GM18873 (cell line): Measurements from ENCODE around the gene SNUPN.
A peak's percentile ranks its signal among the peaks of the same experiment; 100 is the strongest.

ENCODE experiments used
- ATAC-seq: cut with Tn5 transposase; IDR thresholded peaks from one replicate; pipeline ENCODE4 v1.9.1; 2021; ENCODE audit warnings: mild to moderate bottlenecking, moderate library complexity, moderate number of reproducible peaks; ENCODE audit not compliant: unreplicated experiment, low FRiP score

The SNUPN gene

GRCh38 chr15:75654201-75654907 lies 28.8 kb upstream of the SNUPN start:
- ATAC-seq = no peak

- ATAC-seq = no peak
Measured at GRCh38 chr15:75653347-75653913, 27.9 kb upstream of the SNUPN start.

GRCh38 chr15:75651810-75652543 lies 26.5 kb upstream of the SNUPN start:
- no peak for ATAC-seq

GRCh38 chr15:75650908-75651809 lies 25.6 kb upstream of the SNUPN start:
- ATAC-seq = no peak

- ATAC-seq = no peak
Measured at GRCh38 chr15:75649848-75650247, 24.3 kb upstream of the SNUPN start.

- no peak for ATAC-seq
Measured at GRCh38 chr15:75649045-75649761, 23.7 kb upstream of the SNUPN start.

- no peak for ATAC-seq
Measured at GRCh38 chr15:75648156-75649000, 22.9 kb upstream of the SNUPN start.

- no peak for ATAC-seq
Measured at GRCh38 chr15:75647370-75648155, 22.0 kb upstream of the SNUPN start, which contains the start of gene SNX33. TSS of gene SNX33 (plus strand) at chr15:75647912. CDS start at chr15:75649103, 1,191 bp downstream.

- no peak for ATAC-seq
Measured at GRCh38 chr15:75646944-75647364, 21.4 kb upstream of the SNUPN start.

GRCh38 chr15:75646112-75646943 lies 20.8 kb upstream of the SNUPN start:
- no peak for ATAC-seq

GRCh38 chr15:75644376-75644775 lies 18.9 kb upstream of the SNUPN start:
- no peak for ATAC-seq

GRCh38 chr15:75641603-75642002 lies 16.1 kb upstream of the SNUPN start:
- ATAC-seq = no peak

GRCh38 chr15:75641179-75641503 lies 15.6 kb upstream of the SNUPN start:
- ATAC-seq = no peak

GRCh38 chr15:75640483-75641178 lies 15.1 kb upstream of the SNUPN start:
- no peak for ATAC-seq

- ATAC-seq = peak; percentile 88
Measured at GRCh38 chr15:75639709-75640482, 14.4 kb upstream of the SNUPN start, which contains the start of gene IMP3. TSS of gene IMP3 (minus strand) at chr15:75640224. CDS start at chr15:75640168, 56 bp downstream.

- ATAC-seq = no peak
Measured at GRCh38 chr15:75639191-75639708, 13.7 kb upstream of the SNUPN start.
